ENCODE data around the gene SOX12.
A peak's percentile ranks its signal among the peaks of the same experiment; 100 is the strongest.
"Not testable (repeated sequence)": the region's sequence is repeated elsewhere in the genome, so short reads cannot be mapped to it uniquely, and the experiment has no call there.

SOX12 gene

DNA sequence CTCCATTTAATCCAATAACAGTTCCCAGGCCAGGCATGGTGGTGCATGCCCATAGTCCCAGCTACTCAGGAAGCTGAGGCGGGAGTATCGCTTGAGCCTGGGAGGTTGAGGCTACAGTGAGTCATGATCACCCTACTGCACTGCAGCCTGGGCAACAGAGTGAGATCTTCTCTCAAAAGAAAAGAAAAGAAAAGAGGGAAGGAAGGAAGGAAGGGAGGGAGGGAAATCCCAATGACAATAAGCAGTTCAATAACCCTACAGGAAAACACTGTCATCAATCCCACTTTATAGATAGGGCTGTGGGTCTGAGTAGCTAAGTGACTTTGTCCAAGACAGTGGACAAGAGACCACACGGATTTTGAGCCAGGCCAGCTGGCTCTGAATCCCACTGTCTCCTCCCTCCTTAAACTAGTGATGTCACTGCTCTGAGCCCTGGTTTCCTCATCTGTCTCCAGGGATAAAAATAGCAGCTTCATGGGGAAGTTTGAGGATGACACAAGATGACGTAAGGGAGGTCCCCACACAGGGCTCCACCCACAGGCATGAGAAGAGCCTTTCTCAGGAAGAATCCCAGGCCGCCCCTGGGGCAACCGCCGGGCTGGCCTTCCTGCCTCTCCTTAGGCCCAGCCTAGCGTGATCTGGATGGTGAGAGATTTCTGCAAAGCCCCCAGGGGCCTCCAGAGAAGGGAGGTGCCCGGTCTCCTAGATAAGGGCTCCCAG is 48.0 kb downstream of the SOX12 start:
- Mint-ChIP-seq H3K27ac (no peak overlapping the region), H3K36me3 (no peaks in the 10 kb centered on the region), H3K9me3 (ENCODE audit: low read depth) (no peaks in the 10 kb centered on the region), H3K4me3 (no peak overlapping the region), H3K27me3 (no peaks in the 10 kb centered on the region), H3K4me1 (ENCODE audit: low read depth) (peaks cover 1% of the 10 kb centered on the region)

- Mint-ChIP-seq H3K27me3 (no peaks in the 10 kb centered on the region), H3K9me3 (ENCODE audit: low read depth) (no peaks in the 10 kb centered on the region), H3K4me1 (ENCODE audit: low read depth) (peaks cover 1% of the 10 kb centered on the region), H3K4me3 (no peak overlapping the region), H3K27ac (no peak overlapping the region), H3K36me3 (no peaks in the 10 kb centered on the region)
These were observed 50.0 kb downstream of the SOX12 start for GRCh38 chr20:375265-375889.

DNA sequence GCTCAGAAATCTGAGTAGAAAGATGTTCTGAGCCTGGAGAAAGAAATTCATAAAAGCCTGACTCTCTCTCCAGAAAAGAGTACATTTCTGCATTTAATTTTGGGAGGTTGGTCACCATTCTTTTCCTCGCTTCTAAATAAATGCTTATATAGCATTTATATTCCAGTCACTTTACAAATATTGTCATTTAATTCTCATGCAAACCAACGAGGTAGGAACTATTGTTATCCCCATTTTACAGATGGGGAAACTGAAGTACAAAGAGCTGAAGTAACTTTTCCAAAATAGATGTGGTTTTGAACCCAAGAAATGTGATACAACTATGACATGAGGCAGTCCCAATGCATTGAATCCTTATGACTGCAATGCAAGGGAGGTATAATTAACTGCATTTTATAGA is 50.7 kb downstream of the SOX12 start:
- no peaks in the 10 kb centered on the region for H3K27me3 Mint-ChIP-seq
- no peak overlapping the region for H3K27ac Mint-ChIP-seq
- H3K4me3 Mint-ChIP-seq, result no peak overlapping the region
- peaks cover 1% of the 10 kb centered on the region for H3K4me1 Mint-ChIP-seq (ENCODE audit: low read depth)
- no peaks in the 10 kb centered on the region for H3K9me3 Mint-ChIP-seq (ENCODE audit: low read depth)
- no peaks in the 10 kb centered on the region for H3K36me3 Mint-ChIP-seq

- Mint-ChIP-seq H3K4me1 (ENCODE audit: low read depth) (peaks cover 1% of the 10 kb centered on the region), H3K27ac (no peak overlapping the region), H3K4me3 (no peak overlapping the region), H3K36me3 (no peaks in the 10 kb centered on the region), H3K27me3 (no peaks in the 10 kb centered on the region), H3K9me3 (ENCODE audit: low read depth) (no peaks in the 10 kb centered on the region)
These were observed 51.4 kb downstream of the SOX12 start for GRCh38 chr20:376750-377149.

DNA sequence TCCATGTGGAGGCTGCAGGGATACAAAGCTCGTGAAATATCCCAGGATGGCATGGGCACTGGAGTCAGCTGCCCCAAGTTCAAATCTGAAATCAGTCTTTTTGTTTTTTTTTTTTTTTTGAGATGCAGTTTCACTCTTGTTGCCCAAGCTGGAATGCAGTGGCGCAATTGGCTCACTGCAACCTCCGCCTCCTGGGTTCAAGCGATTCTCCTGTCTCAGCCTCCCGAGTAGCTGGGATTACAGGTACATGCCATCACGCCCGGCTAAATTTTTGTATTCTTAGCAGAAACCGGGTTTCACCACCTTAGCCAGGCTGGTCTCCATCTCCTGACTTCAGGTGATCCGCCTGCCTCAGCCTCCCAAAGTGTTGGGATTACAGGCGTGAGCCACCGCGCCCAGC is 52.2 kb downstream of the SOX12 start:
- H3K4me1 Mint-ChIP-seq (ENCODE audit: low read depth); H3K27ac Mint-ChIP-seq; H3K36me3 Mint-ChIP-seq; H3K4me3 Mint-ChIP-seq; H3K9me3 Mint-ChIP-seq (ENCODE audit: low read depth); H3K27me3 Mint-ChIP-seq: not testable (repeated sequence)

DNA sequence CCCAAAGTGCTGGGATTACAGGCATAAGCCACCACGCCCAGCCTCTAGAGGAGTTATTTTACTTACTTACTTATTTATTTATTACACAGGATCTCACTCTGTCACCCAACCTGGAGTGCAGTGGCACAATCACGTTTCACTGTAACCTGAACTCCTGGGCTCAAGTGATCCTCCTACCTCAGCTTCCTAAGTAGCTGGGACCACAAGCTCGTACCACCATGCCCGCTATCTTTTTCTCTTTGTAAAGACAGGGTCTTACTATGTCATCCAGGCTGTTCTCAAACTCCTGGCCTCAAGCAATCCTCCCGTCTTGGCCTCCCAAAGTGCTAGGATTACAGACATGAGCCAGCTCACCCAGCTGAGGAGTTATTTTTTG is 53.6 kb downstream of the SOX12 start:
- H3K36me3 Mint-ChIP-seq, result no peaks in the 10 kb centered on the region
- H3K4me3 Mint-ChIP-seq, result peak overlapping the region; percentile 91
- H3K4me1 Mint-ChIP-seq (ENCODE audit: low read depth), result peaks cover 9% of the 10 kb centered on the region
- no peaks in the 10 kb centered on the region for H3K9me3 Mint-ChIP-seq (ENCODE audit: low read depth)
- no peak overlapping the region for H3K27ac Mint-ChIP-seq
- H3K27me3 Mint-ChIP-seq, result no peaks in the 10 kb centered on the region

Data from activated naive CD8-positive, alpha-beta T cell (primary cell).